Measurements from ENCODE around the gene PPP4R4.

PPP4R4 gene

GRCh38 chr14:94309721-94310120 is 135.6 kb downstream of the PPP4R4 start:
- no peak for TF ChIP-seq CTCF (IDR thresholded peaks at IDR 0.05; ENCODE audit: low read depth, low read length)
- no peak for DNase-seq (ENCODE audit: low read depth, low spot score)
- in situ Hi-C loops (cut with HindIII; ENCODE audit: low sequenced_read_pairs), result no loop called here
- H3K4me3 ChIP-seq (ENCODE audit: low read depth, low read length), result no peak overlapping the region

GRCh38 chr14:94310248-94310647 is 136.1 kb downstream of the PPP4R4 start:
- no peak overlapping the region for H3K4me3 ChIP-seq (ENCODE audit: low read depth, low read length)
- in situ Hi-C loops (cut with HindIII; ENCODE audit: low sequenced_read_pairs), result no loop called here
- no peak for DNase-seq (ENCODE audit: low read depth, low spot score)
- no peak for TF ChIP-seq CTCF (IDR thresholded peaks at IDR 0.05; ENCODE audit: low read depth, low read length)

- H3K4me3 ChIP-seq (ENCODE audit: low read depth, low read length), result no peak overlapping the region
- no peak for TF ChIP-seq CTCF (IDR thresholded peaks at IDR 0.05; ENCODE audit: low read depth, low read length)
- in situ Hi-C loops (cut with HindIII; ENCODE audit: low sequenced_read_pairs), result no loop called here
- no peak for DNase-seq (ENCODE audit: low read depth, low spot score)
Observed at GRCh38 chr14:94312481-94313246, 138.5 kb downstream of the PPP4R4 start.

GRCh38 chr14:94313991-94314655 is 140.0 kb downstream of the PPP4R4 start:
- H3K4me3 ChIP-seq (ENCODE audit: low read depth, low read length), result no peak overlapping the region
- peak; percentile 41 for DNase-seq (ENCODE audit: low read depth, low spot score)
- in situ Hi-C loops (cut with HindIII; ENCODE audit: low sequenced_read_pairs), result no loop called here
- no peak for TF ChIP-seq CTCF (IDR thresholded peaks at IDR 0.05; ENCODE audit: low read depth, low read length)

GRCh38 chr14:94314890-94315289 is 140.8 kb downstream of the PPP4R4 start:
- in situ Hi-C loops (cut with HindIII; ENCODE audit: low sequenced_read_pairs), result no loop called here
- DNase-seq (ENCODE audit: low read depth, low spot score), result no peak
- TF ChIP-seq CTCF (IDR thresholded peaks at IDR 0.05; ENCODE audit: low read depth, low read length), result no peak
- no peak overlapping the region for H3K4me3 ChIP-seq (ENCODE audit: low read depth, low read length)

GRCh38 chr14:94316692-94317091 is 142.6 kb downstream of the PPP4R4 start:
- DNase-seq (ENCODE audit: low read depth, low spot score), result no peak
- in situ Hi-C loops (cut with HindIII; ENCODE audit: low sequenced_read_pairs), result no loop called here
- H3K4me3 ChIP-seq (ENCODE audit: low read depth, low read length), result no peak overlapping the region
- TF ChIP-seq CTCF (IDR thresholded peaks at IDR 0.05; ENCODE audit: low read depth, low read length), result no peak
